H1 (cell line): ENCODE data around the gene CEP72. TPM values are rescaled to one million over a fixed set of nuclear protein-coding genes. Genes with fewer than 3 reads are reported as not detected.

Experiments
- CTCF ChIA-PET: fragments of 300-600 bp; sonication (Branson Sonifier 250); formaldehyde crosslinking; loops from one replicate; lab custom pipeline; 2021; ENCODE audit not compliant: partially characterized antibody; lab: Charles Lee
- POLR2A ChIA-PET: fragments of 300-600 bp; sonication (Branson Sonifier 250); formaldehyde crosslinking; loops from one replicate; lab custom pipeline; 2021; ENCODE audit warnings: inconsistent platforms; ENCODE audit not compliant: partially characterized antibody; lab: Charles Lee
- DNase-seq, 2 experiments: peaks; one replicate each; pipeline versions ENCODE4 v3.0.0 to v3.0.0-alpha.2; 2010 to 2022; ENCODE audit warnings: low spot score in 2 of 2, low read depth in 1 of 2, mixed read lengths in 1 of 2
- FAIRE-seq: peaks from 2 replicates; lab custom pipeline; 2011; peaks lifted over from hg19 to GRCh38; lab: Jason Lieb, UNC
- H2AFZ ChIP-seq: 2 replicates; pipeline ENCODE4 v1.8.1; 2012; ENCODE audit warnings: low read length, inconsistent platforms
- H2AK5ac ChIP-seq: 2 replicates; pipeline ENCODE4 v1.6.1; 2013; ENCODE audit warnings: low read depth, low read length
- H2BK120ac ChIP-seq: replicated peaks from 2 replicates; pipeline ENCODE3; 2013; ENCODE audit warnings: low read depth, low read length, inconsistent platforms
- H2BK12ac ChIP-seq: 2 replicates; pipeline ENCODE4 v1.6.1; 2013; ENCODE audit warnings: low read depth, low read length
- H2BK15ac ChIP-seq: 2 replicates; pipeline ENCODE4 v1.6.1; 2013; ENCODE audit warnings: low read length
- H2BK20ac ChIP-seq: 2 replicates; pipeline ENCODE4 v1.6.1; 2013; ENCODE audit warnings: low read length
- H2BK5ac ChIP-seq: 2 replicates; pipeline ENCODE4 v1.6.1; 2013; ENCODE audit warnings: low read depth, low read length
- H3K14ac ChIP-seq: 2 replicates; pipeline ENCODE4 v1.6.1; 2013; ENCODE audit warnings: inconsistent platforms; ENCODE audit not compliant: insufficient read length
- H3K18ac ChIP-seq: 2 replicates; pipeline ENCODE4 v1.6.1; 2013; ENCODE audit warnings: low read length; ENCODE audit errors: extremely low read depth
- H3K23ac ChIP-seq: 2 replicates; pipeline ENCODE4 v1.6.1; 2013; ENCODE audit warnings: inconsistent platforms; ENCODE audit not compliant: insufficient read length
- H3K23me2 ChIP-seq: 2 replicates; pipeline ENCODE4 v1.6.1; 2013; ENCODE audit warnings: low read depth, low read length
- H3K27ac ChIP-seq: 2 replicates; pipeline ENCODE4 v1.6.1; 2011; ENCODE audit warnings: low read depth, low read length, inconsistent platforms
- H3K27me3 ChIP-seq, 4 experiments: replicated peaks in 1 of 4; 1 replicate in 1 of 4; 2 replicates in 3 of 4; pipeline versions ENCODE4 v1.6.1 to v1.8.1; 2011 to 2013; ENCODE audit warnings: low read length in 3 of 4, mild to moderate bottlenecking in 3 of 4, inconsistent platforms in 2 of 4, mixed read lengths in 2 of 4, moderate library complexity in 1 of 4; ENCODE audit not compliant: control insufficient read depth in 3 of 4, insufficient read depth in 3 of 4; ENCODE audit errors: extremely low read depth in 1 of 4
- H3K36me3 ChIP-seq, 4 experiments: 2 replicates each; pipeline versions ENCODE4 v1.6.1 to v1.8.1; 2011 to 2013; ENCODE audit warnings: mild to moderate bottlenecking in 4 of 4, low read length in 3 of 4, moderate library complexity in 2 of 4, control low read depth in 1 of 4, inconsistent platforms in 1 of 4; ENCODE audit not compliant: insufficient read depth in 4 of 4, control insufficient read depth in 2 of 4
- H3K4ac ChIP-seq: replicated peaks from 2 replicates; pipeline ENCODE3; 2013; ENCODE audit warnings: low read length, low read depth, mixed read lengths, inconsistent platforms; ENCODE audit not compliant: insufficient read length
- H3K4me1 ChIP-seq, 4 experiments: replicated peaks in 1 of 4; 1 replicate in 1 of 4; 2 replicates in 3 of 4; pipeline versions ENCODE4 v1.6.1 to v1.8.1; 2011 to 2013; ENCODE audit warnings: low read length in 3 of 4, inconsistent platforms in 2 of 4, mixed read lengths in 1 of 4; ENCODE audit not compliant: insufficient read depth in 4 of 4, control insufficient read depth in 3 of 4
- H3K4me2 ChIP-seq, 2 experiments: 2 replicates each; pipeline versions ENCODE4 v1.6.1 to v1.8.1; 2011 to 2013; ENCODE audit warnings: low read depth in 2 of 2, low read length in 2 of 2, control low read depth in 1 of 2, inconsistent platforms in 1 of 2, mild to moderate bottlenecking in 1 of 2; ENCODE audit not compliant: insufficient read depth in 1 of 2
- H3K4me3 ChIP-seq, 4 experiments: fragments of 200-600, 300-600 bp in 1 of 4; sonication (generic), shearing (Covaris generic), sonication (Bioruptor Twin) in 1 of 4; 2 replicates each; pipeline versions ENCODE4 v1.5.1 to v1.8.1; 2011 to 2016; ENCODE audit warnings: low read length in 4 of 4, low read depth in 3 of 4, control low read depth in 2 of 4, inconsistent platforms in 2 of 4, mild to moderate bottlenecking in 2 of 4, mixed read lengths in 1 of 4, moderate library complexity in 1 of 4; ENCODE audit not compliant: insufficient read depth in 2 of 4; ENCODE audit errors: extremely low read depth in 1 of 4
- H3K56ac ChIP-seq: replicated peaks from 2 replicates; pipeline ENCODE3; 2013; ENCODE audit warnings: low read depth, mild to moderate bottlenecking, mixed read lengths, low read length, inconsistent platforms; ENCODE audit not compliant: insufficient read length
- H3K79me1 ChIP-seq: 2 replicates; pipeline ENCODE4 v1.6.1; 2013; ENCODE audit warnings: low read depth, low read length, control low read depth
- H3K79me2 ChIP-seq, 2 experiments: 2 replicates each; pipeline versions ENCODE4 v1.6.1 to v1.8.1; 2012 to 2013; ENCODE audit warnings: low read length in 2 of 2, mild to moderate bottlenecking in 2 of 2, inconsistent platforms in 1 of 2; ENCODE audit not compliant: insufficient read depth in 2 of 2, control insufficient read depth in 1 of 2
- H3K9ac ChIP-seq, 4 experiments: replicated peaks in 1 of 4; 1 replicate in 1 of 4; 2 replicates in 3 of 4; pipeline versions ENCODE4 v1.6.1 to v1.8.1; 2011 to 2013; ENCODE audit warnings: low read depth in 3 of 4, low read length in 3 of 4, control low read depth in 2 of 4, mild to moderate bottlenecking in 2 of 4, moderate library complexity in 2 of 4, inconsistent platforms in 1 of 4; ENCODE audit errors: extremely low read depth in 1 of 4
- H3K9me3 ChIP-seq, 2 experiments: 2 replicates each; pipeline versions ENCODE4 v1.6.1 to v1.8.1; 2012 to 2013; ENCODE audit warnings: mild to moderate bottlenecking in 2 of 2, moderate library complexity in 2 of 2, control low read depth in 1 of 2, inconsistent platforms in 1 of 2, low read depth in 1 of 2, low read length in 1 of 2, mixed read lengths in 1 of 2; ENCODE audit not compliant: insufficient read depth in 2 of 2
- H4K20me1 ChIP-seq, 2 experiments: replicated peaks in 1 of 2; 2 replicates each; pipeline versions ENCODE3 to v1.8.1; 2011 to 2013; ENCODE audit warnings: inconsistent platforms in 2 of 2, low read length in 2 of 2, mild to moderate bottlenecking in 1 of 2; ENCODE audit not compliant: insufficient read depth in 2 of 2, control insufficient read depth in 1 of 2
- H4K5ac ChIP-seq: 2 replicates; pipeline ENCODE4 v1.6.1; 2013; ENCODE audit warnings: low read length, low read depth, mixed read lengths, inconsistent platforms; ENCODE audit not compliant: insufficient read length
- H4K8ac ChIP-seq: 2 replicates; pipeline ENCODE4 v1.8.0; 2013; ENCODE audit warnings: mild to moderate bottlenecking, moderate library complexity, low read length, inconsistent platforms; ENCODE audit not compliant: insufficient read depth; ENCODE audit errors: extremely low read depth
- H4K91ac ChIP-seq: replicated peaks from 2 replicates; pipeline ENCODE3; 2013; ENCODE audit warnings: low read length, mixed read lengths, inconsistent platforms; ENCODE audit not compliant: insufficient read length
- CBX5 ChIP-seq: fragments of 300-800, 300-1000 bp; sonication (generic); IDR thresholded peaks from 2 replicates; pipeline ENCODE4 v1.7.1; 2016; ENCODE audit warnings: antibody characterized with exemption, low read length, low read depth
- TCF12 ChIP-seq: IDR thresholded peaks from 2 replicates; pipeline ENCODE4 v1.6.1; 2011; ENCODE audit warnings: low read depth, mild to moderate bottlenecking, low read length
- WGBS, 2 experiments: shearing (Covaris generic) in 1 of 2; methylation state at CpG; one replicate each; pipeline versions ENCODE4 v1.1.6 to v1.1.7; 2013 to 2015; ENCODE audit warnings: low lambda C conversion rate in 2 of 2, mixed read lengths in 2 of 2, inconsistent platforms in 1 of 2, low coverage in 1 of 2, missing lambda C conversion rate in 1 of 2; ENCODE audit not compliant: insufficient replicate concordance in 2 of 2, insufficient coverage in 1 of 2, insufficient read length in 1 of 2; ENCODE audit errors: extremely low coverage in 1 of 2, missing lambda C conversion rate in 1 of 2; 5-methylcytosine and 5-hydroxymethylcytosine counted together
- polyA plus RNA-seq, 7 experiments: library from polyadenylated mRNA; depleted of rRNA in 3 of 7; stranded (reverse) in 5 of 7; unstranded in 2 of 7; fragments of >200 nt in 5 of 7; fragments of 200-250 nt in 2 of 7; gene quantifications; 1 replicate in 5 of 7; 2 replicates in 1 of 7; 4 replicates in 1 of 7; pipeline versions ENCODE4 v1.2.1 to v1.2.3, GENCODE V29; 2011 to 2013; ENCODE audit warnings: missing spikeins in 2 of 7, mixed read lengths in 2 of 7
- total RNA-seq: library from RNA; stranded (reverse); fragmentation: NEBNext Ultra II Directional; extraction: Animal tissue kit (Norgen Biotek cat#: 25700); gene quantifications from 2 replicates; pipeline ENCODE4 v1.2.1, GENCODE V29; 2021

Gene CEP72
- total and polyA plus RNA-seq, 2 of the 8 experiments (the other 6 are each of a cell fraction or from before 2014, with no cell fraction given): 13.1 to 19.6 TPM

- no peak overlapping the region for H2BK5ac ChIP-seq
- no peaks in the 10 kb centered on the region for H3K4me1 ChIP-seq
- no peak overlapping the region for H3K27ac ChIP-seq
- H3K27me3 ChIP-seq: no peaks in the 10 kb centered on the region
- H2AK5ac ChIP-seq: no peak overlapping the region
- no peak overlapping the region for H2BK120ac ChIP-seq
- FAIRE-seq (no peak), DNase-seq (no peak)
- ChIA-PET POLR2A (no interaction called here), CTCF (interaction anchor here (0.9 to 1.6 kb wide), 2 partner anchors 18 to 48 kb away, joined by 3 to 4 read pairs; no protein-coding TSS in a partner anchor)
- H3K4me3 ChIP-seq: no peak overlapping the region
- no peak overlapping the region for H4K91ac ChIP-seq
- no peak overlapping the region for H3K9ac ChIP-seq
- H3K79me1 ChIP-seq: no peaks in the 10 kb centered on the region
- H3K23me2 ChIP-seq: no peaks in the 10 kb centered on the region
- H3K36me3 ChIP-seq: peaks cover 15 to 49% (median 38%) of the 10 kb centered on the region in 4 experiments
- no peak overlapping the region for H3K23ac ChIP-seq
- no peaks in the 10 kb centered on the region for H3K9me3 ChIP-seq
- no peak overlapping the region for H2BK20ac ChIP-seq
- H2BK15ac ChIP-seq: no peak overlapping the region
- H3K79me2 ChIP-seq: no peaks in the 10 kb centered on the region
- 90% methylated on average over 9 of the region's 9 CpGs; no CpG with 5 or more reads in 1 of the 2 experiments for WGBS, 2 experiments
- peaks cover 0 to 10% of the 10 kb centered on the region in 2 experiments for H4K20me1 ChIP-seq
- H2BK12ac ChIP-seq: no peak overlapping the region
- no peak overlapping the region for H2AFZ ChIP-seq
- H4K5ac ChIP-seq: no peak overlapping the region
- TF ChIP-seq CBX5 (no peak), TCF12 (no peak)
- H3K18ac ChIP-seq: no peak overlapping the region
- no peak overlapping the region for H3K4me2 ChIP-seq
- no peak overlapping the region for H3K4ac ChIP-seq
- H3K56ac ChIP-seq: no peak overlapping the region
- H4K8ac ChIP-seq: no peak overlapping the region
- H3K14ac ChIP-seq: no peak overlapping the region
Measured at GRCh38 chr5:639253-639530, 27.1 kb downstream of the CEP72 start.
